ENCODE data around the gene RASGRP2. TPM values are rescaled to one million over a fixed set of nuclear protein-coding genes. Genes with fewer than 3 reads are reported as not detected.

RASGRP2 gene
- total and polyA plus RNA-seq, 2 of the 8 experiments (the other 6 are each of a cell fraction or from before 2014, with no cell fraction given) = 40.6 to 45.7 TPM

GRCh38 chr11:64751136-64751535 lies 7.2 kb upstream of the RASGRP2 start:
- Histone ChIP-seq H3K79me1 (ENCODE audit: low read depth, low read length) (no peaks in the 10 kb centered on the region), H2AK5ac (ENCODE audit: low read depth, low read length) (no peak overlapping the region), H3K27me3 (replicated peaks in 1 of 4; ENCODE audit: control insufficient read depth in 3 of 4, extremely low read depth in 1 of 4, insufficient read depth in 3 of 4, low read length in 3 of 4) (no peaks in the 10 kb centered on the region), H2BK15ac (ENCODE audit: low read length) (no peak overlapping the region), H3K4me2 (ENCODE audit: insufficient read depth in 1 of 2, low read depth in 2 of 2, low read length in 2 of 2) (no peak overlapping the region), H3K23me2 (ENCODE audit: low read depth, low read length) (no peaks in the 10 kb centered on the region; the same call in 1 of the 2 replicates), H3K14ac (ENCODE audit: insufficient read length) (no peak overlapping the region), H4K91ac (replicated peaks; ENCODE audit: insufficient read length, low read length) (no peak overlapping the region), H3K56ac (replicated peaks; ENCODE audit: insufficient read length, low read depth, low read length) (no peak overlapping the region), H3K79me2 (ENCODE audit: control insufficient read depth in 1 of 2, insufficient read depth in 2 of 2, low read length in 2 of 2) (no peaks in the 10 kb centered on the region), H4K8ac (ENCODE audit: extremely low read depth, insufficient read depth, low read length) (no peak overlapping the region), H3K9me3 (ENCODE audit: insufficient read depth in 2 of 2, low read depth in 1 of 2, low read length in 1 of 2) (no peaks in the 10 kb centered on the region), H3K4me1 (replicated peaks in 1 of 4; ENCODE audit: control insufficient read depth in 3 of 4, insufficient read depth in 4 of 4, low read length in 3 of 4) (peaks cover 0 to 7% (median 4%) of the 10 kb centered on the region in 4 experiments; a peak in 4 of 7 replicates), H4K20me1 (replicated peaks in 1 of 2; ENCODE audit: control insufficient read depth in 1 of 2, insufficient read depth in 2 of 2, low read length in 2 of 2) (no peaks in the 10 kb centered on the region), H3K18ac (ENCODE audit: extremely low read depth, low read length) (no peak overlapping the region), H2BK20ac (ENCODE audit: low read length) (no peak overlapping the region), H3K23ac (ENCODE audit: insufficient read length) (no peak overlapping the region), H4K5ac (ENCODE audit: insufficient read length, low read depth, low read length) (no peak overlapping the region), H2BK12ac (ENCODE audit: low read depth, low read length) (no peak overlapping the region), H2BK5ac (ENCODE audit: low read depth, low read length) (no peak overlapping the region), H2BK120ac (replicated peaks; ENCODE audit: low read depth, low read length) (no peak overlapping the region), H3K4me3 (ENCODE audit: extremely low read depth in 1 of 4, insufficient read depth in 2 of 4, low read depth in 3 of 4, low read length in 4 of 4) (no peak overlapping the region), H3K9ac (replicated peaks in 1 of 4; ENCODE audit: extremely low read depth in 1 of 4, low read depth in 3 of 4, low read length in 3 of 4) (no peak overlapping the region), H3K27ac (ENCODE audit: low read depth, low read length) (no peak overlapping the region), H3K36me3 (ENCODE audit: control insufficient read depth in 2 of 4, insufficient read depth in 4 of 4, low read length in 3 of 4) (no peaks in the 10 kb centered on the region; a peak in 1 of 8 replicates), H2AFZ (ENCODE audit: low read length) (no peak overlapping the region), H3K4ac (replicated peaks; ENCODE audit: insufficient read length, low read depth, low read length) (no peak overlapping the region)
- 96% methylated on average over 9 of the region's 9 CpGs; no CpG with 5 or more reads in 1 of the 2 experiments for WGBS, 2 experiments (ENCODE audit: extremely low coverage in 1 of 2, insufficient coverage in 1 of 2, insufficient read length in 1 of 2, insufficient replicate concordance in 2 of 2, low coverage in 1 of 2, low lambda C conversion rate in 2 of 2, missing lambda C conversion rate in 1 of 2)
- FAIRE-seq (no peak), DNase-seq (ENCODE audit: low read depth in 1 of 2, low spot score in 2 of 2) (no peak)
- ChIA-PET CTCF (ENCODE audit: partially characterized antibody) (interaction anchor here (0.7 to 23.7 kb wide), 7 partner anchors 9 to 384 kb away, joined by 3 to 376 read pairs (median 3); partner anchors contain the start of genes PYGM and RASGRP2), POLR2A (ENCODE audit: partially characterized antibody) (interaction anchor here (29.2 to 42.9 kb wide), 2 partner anchors 2 to 15 kb away, joined by 1087 read pairs; partner anchors contain the start of genes PYGM, RASGRP2 and SF1)
- TF ChIP-seq YY1 (IDR thresholded peaks at IDR 0.05; ENCODE audit: low read depth, low read length) = no peak
- no peak for TF ChIP-seq POU5F1 (IDR thresholded peaks at IDR 0.05; ENCODE audit: low read depth, low read length)
- TF ChIP-seq BRCA1 (IDR thresholded peaks at IDR 0.05; ENCODE audit: low read depth, low read length) = no peak
- TF ChIP-seq KDM1A (IDR thresholded peaks at IDR 0.05; ENCODE audit: borderline replicate concordance, low read length) = no peak
- no peak for TF ChIP-seq TAF1 (IDR thresholded peaks at IDR 0.05; ENCODE audit: low read depth, low read length)
- no peak for TF ChIP-seq FOSL1 (IDR thresholded peaks at IDR 0.05; ENCODE audit: insufficient read depth, low read depth, low read length)
- no peak for TF ChIP-seq EGR1 (IDR thresholded peaks at IDR 0.05; ENCODE audit: borderline replicate concordance, low read depth, low read length)
- no peak for TF ChIP-seq SP2 (IDR thresholded peaks at IDR 0.05; ENCODE audit: low read length)
- TF ChIP-seq, protein P1, sequence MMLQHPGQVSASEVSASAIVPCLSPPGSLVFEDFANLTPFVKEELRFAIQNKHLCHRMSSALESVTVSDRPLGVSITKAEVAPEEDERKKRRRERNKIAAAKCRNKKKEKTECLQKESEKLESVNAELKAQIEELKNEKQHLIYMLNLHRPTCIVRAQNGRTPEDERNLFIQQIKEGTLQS (IDR thresholded peaks at IDR 0.05; ENCODE audit: insufficient read depth, low read depth, low read length) = no peak
- TF ChIP-seq CBX8 (IDR thresholded peaks at IDR 0.05; ENCODE audit: borderline replicate concordance, low read depth, low read length) = no peak
- TF ChIP-seq JUN (IDR thresholded peaks at IDR 0.05; ENCODE audit: low read depth, low read length) = no peak
- TF ChIP-seq CEBPB (IDR thresholded peaks at IDR 0.05; ENCODE audit: low read depth, low read length) = no peak
- no peak for TF ChIP-seq KDM4A (IDR thresholded peaks at IDR 0.05; ENCODE audit: low read depth, low read length, severe bottlenecking)
- no peak for TF ChIP-seq TBP (IDR thresholded peaks at IDR 0.05; ENCODE audit: low read depth, low read length)
